Daoy (cell line): Measurements from ENCODE around the gene OR52N5. TPM values are rescaled to one million over a fixed set of nuclear protein-coding genes. Genes with fewer than 3 reads are reported as not detected.

Experiments used
- total RNA-seq: library from RNA; depleted of rRNA; stranded (reverse); fragments of >200 nt; shearing (Covaris generic); gene quantifications from 2 replicates; pipeline ENCODE4 v1.2.3, GENCODE V29; 2014; rRNA removed

The OR52N5 gene
- total RNA-seq, 1 experiment from 2014 or later, result not detected

Other genes with a start within 250 kb of the OR52N5 start
- not detected in 2 replicates for gene OR52H1, start 234.8 kb downstream of the OR52N5 start, total RNA-seq
- gene OR52B6, start 202.5 kb downstream of the OR52N5 start, total RNA-seq, result not detected in 2 replicates
- 2.6 and 3.6 TPM in 2 replicates for gene TRIM6, start 186.7 kb downstream of the OR52N5 start, total RNA-seq
- gene TRIM34, start 158.4 kb downstream of the OR52N5 start, total RNA-seq, result 0.63 and 2.7 TPM in 2 replicates
- gene TRIM5, start 98.3 kb downstream of the OR52N5 start, total RNA-seq, result 11.5 and 15.2 TPM in 2 replicates
- 1.2 and 1.5 TPM in 2 replicates for gene TRIM22, start 93.6 kb downstream of the OR52N5 start, total RNA-seq
- gene OR56B1, start 46.9 kb downstream of the OR52N5 start, total RNA-seq, result not detected in 2 replicates
- gene OR52N4, start 29.1 kb downstream of the OR52N5 start, total RNA-seq, result not detected in 2 replicates
- 0.15 TPM in 1 of 2 replicates, not detected in the other for gene OR52N1, start 7.9 kb upstream of the OR52N5 start, total RNA-seq
- not detected in 2 replicates for gene OR52N2, start 25.6 kb upstream of the OR52N5 start, total RNA-seq
- gene OR52E6, start 58.5 kb upstream of the OR52N5 start, total RNA-seq, result not detected in 2 replicates
- 0.15 TPM in 1 of 2 replicates, not detected in the other for gene OR52E8, start 74.3 kb upstream of the OR52N5 start, total RNA-seq
- not detected in 2 replicates for gene OR52E4, start 97.3 kb upstream of the OR52N5 start, total RNA-seq
- gene OR52E5, start 109.9 kb upstream of the OR52N5 start, total RNA-seq, result not detected in 2 replicates
- gene OR56A3, start 158.9 kb upstream of the OR52N5 start, total RNA-seq, result 0.11 and 1.3 TPM in 2 replicates
- gene OR56A5, start 185.1 kb upstream of the OR52N5 start, total RNA-seq, result not detected in 2 replicates
- not detected in 2 replicates for gene OR52L1, start 203.6 kb upstream of the OR52N5 start, total RNA-seq
- not detected in 2 replicates for gene OR56A4, start 223.6 kb upstream of the OR52N5 start, total RNA-seq
- under 0.01 TPM in 1 of 2 replicates, not detected in the other for gene OR56A1, start 247.4 kb upstream of the OR52N5 start, total RNA-seq